ENCODE measurements around the gene AKR1C2.

DNA sequence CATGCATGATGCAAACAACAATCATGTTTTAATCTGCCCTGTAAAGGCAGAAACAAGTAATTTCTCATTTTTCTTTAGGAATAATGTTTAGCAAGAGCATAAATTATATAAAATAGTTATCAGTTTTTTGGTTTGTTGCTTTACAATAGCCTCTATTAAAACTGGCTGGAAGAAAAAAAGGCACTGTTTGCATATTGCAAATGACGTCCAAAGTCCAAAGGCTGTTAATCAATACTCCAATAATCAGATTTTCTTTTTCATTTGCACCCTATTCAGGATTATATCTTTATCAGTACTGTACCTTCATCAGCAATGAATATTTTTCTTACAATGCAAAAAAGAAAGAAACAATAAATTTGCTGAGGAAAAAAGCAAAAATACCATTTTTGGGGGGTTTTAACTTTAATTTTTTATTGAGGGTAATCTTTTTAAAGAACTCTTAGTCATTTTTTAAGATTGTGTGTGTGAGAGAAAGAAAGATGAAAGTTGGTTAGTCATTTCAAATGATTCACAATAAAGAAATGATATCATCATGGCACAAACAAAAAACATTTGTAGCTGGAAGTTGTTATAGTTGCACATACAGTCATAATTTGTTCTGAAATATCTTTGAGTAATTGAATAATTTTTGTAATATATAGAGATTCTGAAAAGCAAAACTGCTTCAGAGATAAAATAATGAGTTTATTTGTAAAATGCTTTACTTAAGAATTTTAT is 44.4 kb upstream of the AKR1C2 start:
- TF ChIP-seq ZNF274 (IDR thresholded peaks at IDR 0.05; ENCODE audit: low read depth, low read length) (no peak), YY1 (IDR thresholded peaks at IDR 0.05; ENCODE audit: insufficient read depth, insufficient read length) (no peak), SUZ12 (IDR thresholded peaks at IDR 0.05; ENCODE audit: extremely low read depth, insufficient read depth, insufficient read length) (no peak)

All from NT2/D1 (cell line).